GM12878 (cell line): ENCODE results near the gene SLC2A3. TPM values are rescaled to one million over a fixed set of nuclear protein-coding genes. Genes with fewer than 3 reads are reported as not detected.

Experiments used
- ATAC-seq: fragments of 200-7000 bp; cut with Tn5 transposase; 3 replicates; pipeline ENCODE4 v1.9.1; 2020; ENCODE audit warnings: mild to moderate bottlenecking, moderate library complexity
- BruUV-seq: library from RNA; stranded (reverse); fragments of 400-500 nt; replicated peaks from 2 replicates; lab custom pipeline; 2021; lab: Mats Ljungman, UMichigan
- CTCF ChIA-PET: fragments of 300-600 bp; sonication (Branson Sonifier 250); formaldehyde crosslinking; extraction: SDS; loops from one replicate; lab custom pipeline; 2021; ENCODE audit warnings: inconsistent platforms; lab: Yijun Ruan, JAX
- POLR2A ChIA-PET: fragments of 350-600 bp; formaldehyde crosslinking; extraction: SDS; loops from one replicate; lab custom pipeline; 2021; ENCODE audit warnings: inconsistent platforms; lab: Charles Lee
- RAD21 ChIA-PET: fragments of 300-600 bp; sonication (Branson Sonifier 250); formaldehyde crosslinking; loops from one replicate; lab custom pipeline; 2023; ENCODE audit warnings: antibody characterized with exemption; ENCODE audit not compliant: unreplicated experiment; lab: Charles Lee
- SMC1A ChIA-PET: fragments of 300-600 bp; sonication (Branson Sonifier 250); formaldehyde crosslinking; loops from one replicate; lab custom pipeline; 2023; ENCODE audit not compliant: unreplicated experiment, uncharacterized antibody; lab: Charles Lee
- DNase-seq: peaks from one replicate; pipeline ENCODE4 v3.0.0-alpha.2; 2011; ENCODE audit warnings: low read depth, low spot score
- FAIRE-seq: peaks from 3 replicates; lab custom pipeline; 2011; peaks lifted over from hg19 to GRCh38; lab: Jason Lieb, UNC
- H2AFZ ChIP-seq: 2 replicates; pipeline ENCODE4 v1.6.0; 2011; ENCODE audit warnings: low read depth, low read length, control low read depth; ENCODE audit not compliant: control insufficient read depth
- H3K27ac ChIP-seq: 2 replicates; pipeline ENCODE4 v1.5.1; 2011; ENCODE audit warnings: control low read depth; ENCODE audit not compliant: control insufficient read depth, insufficient read depth
- H3K27me3 ChIP-seq, 2 experiments: replicated peaks in 1 of 2; 2 replicates each; pipeline versions ENCODE4 v1.6.0 to v1.6.1; 2011; ENCODE audit warnings: low read length in 1 of 2; ENCODE audit not compliant: control insufficient read depth in 2 of 2, insufficient read depth in 2 of 2
- H3K36me3 ChIP-seq, 2 experiments: 2 replicates each; pipeline ENCODE4 v1.5.1; 2011; ENCODE audit warnings: low read length in 1 of 2; ENCODE audit not compliant: control insufficient read depth in 2 of 2, insufficient read depth in 2 of 2
- H3K4me1 ChIP-seq: 2 replicates; pipeline ENCODE4 v1.6.1; 2011; ENCODE audit warnings: mild to moderate bottlenecking, low read length, moderate library complexity, mixed read lengths; ENCODE audit not compliant: control insufficient read depth, insufficient read depth
- H3K4me2 ChIP-seq: 2 replicates; pipeline ENCODE4 v1.6.0; 2011; ENCODE audit warnings: control low read depth; ENCODE audit not compliant: control insufficient read depth, insufficient read depth
- H3K4me3 ChIP-seq: fragments of 200-600 bp; sonication (generic); 2 replicates; pipeline ENCODE4 v1.5.1; 2016
- H3K79me2 ChIP-seq: 2 replicates; pipeline ENCODE4 v1.6.0; 2011; ENCODE audit warnings: low read length; ENCODE audit not compliant: control insufficient read depth, insufficient read depth
- H3K9ac ChIP-seq: 2 replicates; pipeline ENCODE4 v1.8.0; 2011; ENCODE audit warnings: low read length, control low read depth, mixed read lengths; ENCODE audit not compliant: control insufficient read depth, insufficient read depth
- H3K9me3 ChIP-seq: replicated peaks from 3 replicates; pipeline ENCODE4 v1.5.1; 2011; ENCODE audit warnings: mild to moderate bottlenecking, low read length; ENCODE audit not compliant: control insufficient read depth, insufficient read depth
- H4K20me1 ChIP-seq: 2 replicates; pipeline ENCODE4 v1.6.0; 2011; ENCODE audit not compliant: control insufficient read depth, insufficient read depth
- CHD4 ChIP-seq: fragments of 200-600 bp; sonication (generic); IDR thresholded peaks from 2 replicates; pipeline ENCODE4 v1.6.1; 2016; ENCODE audit warnings: mild to moderate bottlenecking
- ETV6 ChIP-seq, 2 experiments: fragments of 450-650 bp in 1 of 2; IDR thresholded peaks in 1 of 2; conservative IDR thresholded peaks in 1 of 2; 2 replicates each; pipeline ENCODE4 v1.6.1; 2014; ENCODE audit warnings: antibody characterized with exemption in 1 of 2, borderline replicate concordance in 1 of 2, low read depth in 1 of 2, mild to moderate bottlenecking in 1 of 2, moderate library complexity in 1 of 2
- KDM1A ChIP-seq: fragments of 200-600 bp; sonication (generic); IDR thresholded peaks from 2 replicates; pipeline ENCODE4 v1.6.1; 2016; ENCODE audit warnings: borderline replicate concordance
- KLF5 ChIP-seq: fragments of 450-650 bp; IDR thresholded peaks from 2 replicates; pipeline ENCODE4 v1.6.1; 2014; ENCODE audit warnings: mild to moderate bottlenecking; ENCODE audit not compliant: partially characterized antibody
- SIX5 ChIP-seq: IDR thresholded peaks from 2 replicates; pipeline ENCODE4 v1.6.1; 2011; ENCODE audit warnings: mild to moderate bottlenecking, low read depth, low read length, moderate library complexity; ENCODE audit not compliant: severe bottlenecking
- TCF7 ChIP-seq: IDR thresholded peaks from 2 replicates; pipeline ENCODE4 v1.6.1; 2014; ENCODE audit warnings: antibody characterized with exemption, borderline replicate concordance
- USF1 ChIP-seq: IDR thresholded peaks from 2 replicates; pipeline ENCODE4 v1.6.1; 2011; ENCODE audit warnings: borderline replicate concordance, low read depth, mild to moderate bottlenecking, moderate library complexity, mixed read lengths, low read length; ENCODE audit not compliant: insufficient read depth; ENCODE audit errors: extremely low read length
- ZNF217 ChIP-seq: fragments of 450-650 bp; IDR thresholded peaks from 2 replicates; pipeline ENCODE4 v1.6.1; 2017; ENCODE audit warnings: antibody characterized with exemption, mild to moderate bottlenecking
- ZSCAN29 ChIP-seq: fragments of 450-650 bp; IDR thresholded peaks from 2 replicates; pipeline ENCODE4 v1.6.1; 2017; ENCODE audit warnings: mild to moderate bottlenecking, moderate library complexity
- WGBS: methylation state at CpG from one replicate; pipeline ENCODE4 v1.1.6; 2016; ENCODE audit warnings: low lambda C conversion rate; ENCODE audit not compliant: insufficient replicate concordance, insufficient coverage; ENCODE audit errors: missing lambda C conversion rate; 5-methylcytosine and 5-hydroxymethylcytosine counted together
- in situ Hi-C: fragments of 300-500 bp; cut with MboI; formaldehyde crosslinking; loops from 9 replicates; pipeline ENCODE4 v1.14.3; 2018; ENCODE audit warnings: mixed read lengths
- intact Hi-C: fragments of 100-400 bp; cut with micrococcal nuclease; formaldehyde crosslinking; loops from one replicate; pipeline ENCODE4 v1.14.2; 2022; ENCODE audit not compliant: unreplicated experiment
- polyA plus RNA-seq, 11 experiments: library from polyadenylated mRNA; depleted of rRNA in 4 of 11; unstranded in 6 of 11; stranded (reverse) in 5 of 11; fragments of >200 nt; fragmentation: Nextera tagmentation in 4 of 11; fragmentation: Illumina TruSeq in 1 of 11; extraction: Ambion mirVana in 4 of 11; extraction: Trizol in 1 of 11; gene quantifications; 1 replicate in 1 of 11; 2 replicates in 10 of 11; pipeline versions ENCODE4 v1.2.1 to v1.2.3, GENCODE V29; 2011 to 2016; ENCODE audit warnings: inconsistent platforms in 2 of 11, missing spikeins in 2 of 11, low read depth in 1 of 11
- total RNA-seq, 4 experiments: library from RNA; depleted of rRNA in 3 of 4; stranded (reverse); fragments of >200 nt in 3 of 4; fragmentation: Illumina TruSeq in 1 of 4; extraction: Trizol in 1 of 4; gene quantifications; 2 replicates each; pipeline versions ENCODE4 v1.2.1 to v1.2.3, GENCODE V29; 2013 to 2021

The SLC2A3 gene
- total and polyA plus RNA-seq, 10 of the 15 experiments (the other 5 are each of a cell fraction or from before 2014, with no cell fraction given): 6.5 to 66.3 (median 11.2) TPM

GRCh38 chr12:7872566-7873319 lies 63.2 kb downstream of the SLC2A3 start, which contains the start of gene SLC2A14:
Gene SLC2A14 (minus strand): TSS chr12:7872915. CDS start chr12:7869880, 3,035 bp downstream.
- RAD21 ChIA-PET: no interaction called here
- no peaks in the 10 kb centered on the region; a peak in 2 of 4 replicates for H3K27me3 ChIP-seq
- BruUV-seq: no TSS peak
- no peak within 1 kb of the TSS for H3K4me3 ChIP-seq
- no peak within 1 kb of the TSS for H3K9ac ChIP-seq
- no peak for TF ChIP-seq KDM1A
- TF ChIP-seq KLF5: no peak
- TF ChIP-seq SIX5: no peak
- no peak for TF ChIP-seq ZSCAN29
- TF ChIP-seq ETV6 (conservative IDR thresholded peaks at IDR 0.05 in 1 of 2, IDR thresholded peaks at IDR 0.05 in 1 of 2; ENCODE audit: borderline replicate concordance in 1 of 2, low read depth in 1 of 2): no peak
- TF ChIP-seq TCF7: no peak
- no peak for TF ChIP-seq CHD4
- TF ChIP-seq ZNF217: no peak
- TF ChIP-seq USF1: no peak
- TF ChIP-seq, all 136 proteins: peak for 0
- Histone ChIP-seq H3K9me3 (no peaks in the 10 kb centered on the region), H3K4me1 (no peaks in the 10 kb centered on the region), H3K36me3 (no peaks in the 10 kb centered on the region), H3K4me2 (no peak within 1 kb of the TSS), H2AFZ (no peak within 1 kb of the TSS), H3K27ac (no peak within 1 kb of the TSS), H4K20me1 (no peaks in the 10 kb centered on the region), H3K79me2 (no peaks in the 10 kb centered on the region)
- ChIA-PET POLR2A (no interaction called here), SMC1A (no interaction called here), CTCF (no interaction called here)
- in situ Hi-C loops: no loop called here
- ATAC-seq: no peak
- 55% methylated on average over 63 of the region's 65 CpGs for WGBS
- intact Hi-C loops: no loop called here
- no peak for DNase-seq
- no peak for FAIRE-seq
